Left ventricle myocardium inferior (tissue), 1 donor: ENCODE data around the gene TMEM238L. TPM values are rescaled to one million over a fixed set of nuclear protein-coding genes. Genes with fewer than 3 reads are reported as not detected.
A peak's percentile ranks its signal among the peaks of the same experiment; 100 is the strongest.
"Not testable (repeated sequence)": the region's sequence is repeated elsewhere in the genome, so short reads cannot be mapped to it uniquely, and the experiment has no call there.

ENCODE experiments used
- DNase-seq: peaks from one replicate; pipeline ENCODE4 v3.0.0-alpha.2; 2020
- H3K27ac ChIP-seq: fragments of 200-600 bp; replicated peaks from 2 replicates; pipeline ENCODE4 v1.8.0; 2021
- H3K27me3 ChIP-seq: fragments of 200-600 bp; 2 replicates; pipeline ENCODE4 v1.8.0; 2021; ENCODE audit warnings: low read depth
- H3K36me3 ChIP-seq: fragments of 200-600 bp; 2 replicates; pipeline ENCODE4 v1.8.0; 2021
- H3K4me1 ChIP-seq: fragments of 200-600 bp; 2 replicates; pipeline ENCODE4 v1.8.0; 2021
- H3K4me3 ChIP-seq: fragments of 200-600 bp; 2 replicates; pipeline ENCODE4 v1.8.0; 2021; ENCODE audit warnings: mild to moderate bottlenecking, moderate library complexity
- H3K9me3 ChIP-seq: fragments of 200-600 bp; replicated peaks from 2 replicates; pipeline ENCODE4 v1.8.0; 2021
- intact Hi-C: fragments of 100-400 bp; cut with micrococcal nuclease; formaldehyde crosslinking; loops from one replicate; pipeline ENCODE4 v1.11.0; 2022
- long read RNA-seq: library from polyadenylated mRNA; unstranded; transcript quantifications from one replicate; pipeline ENCODE4 v2.0.0, GENCODE V29; 2021
- total RNA-seq: library from RNA; stranded (reverse); fragmentation: NEBNext Ultra II Directional; extraction: Animal tissue kit (Norgen Biotek cat#: 25700); gene quantifications from one replicate; pipeline ENCODE4 v1.2.1, GENCODE V29; 2021
- TF ChIP-seq, protein P1 (sequence below): fragments of 200-600 bp; IDR thresholded peaks from 2 replicates; pipeline ENCODE4 v1.8.0; 2021; ENCODE audit warnings: antibody characterized with exemption, mild to moderate bottlenecking, borderline replicate concordance
- donor health status: DM: no; HTN: yes; CAD: no; lungs with severe emphysema.

TMEM238L gene, protein sequence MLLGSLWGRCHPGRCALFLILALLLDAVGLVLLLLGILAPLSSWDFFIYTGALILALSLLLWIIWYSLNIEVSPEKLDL
- not detected for total RNA-seq
- long read RNA-seq: 0 reads

DNA sequence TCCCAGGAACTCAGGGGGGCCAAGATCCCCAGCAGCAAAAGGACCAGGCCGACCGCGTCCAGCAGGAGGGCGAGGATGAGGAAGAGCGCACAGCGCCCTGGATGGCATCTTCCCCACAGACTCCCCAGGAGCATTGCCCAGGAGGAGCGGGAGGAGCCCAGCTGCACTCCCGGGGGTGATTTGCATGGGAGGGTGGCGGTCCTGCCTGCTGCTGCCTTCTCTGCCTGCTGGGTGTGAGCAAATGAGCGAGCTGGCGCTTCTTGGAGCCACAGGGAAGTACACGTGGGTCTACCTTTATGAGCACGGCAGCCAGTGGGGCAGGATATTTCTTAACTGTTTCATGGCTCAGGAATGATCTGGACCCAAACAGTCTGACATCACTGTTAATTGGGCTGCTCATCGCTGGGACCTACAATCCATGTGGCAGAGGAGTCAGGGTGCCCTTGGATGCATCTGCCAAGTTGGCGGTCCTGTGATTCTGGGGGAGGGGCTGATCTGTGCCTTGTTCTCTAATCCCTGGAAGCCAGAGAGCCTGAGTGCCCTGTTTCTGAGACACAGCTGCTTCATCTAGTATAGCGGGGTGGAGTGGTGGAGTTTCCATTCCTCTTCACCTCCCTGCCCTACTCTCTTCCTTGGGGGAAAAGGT, at the start of gene TMEM238L:
Gene TMEM238L (minus strand): TSS at position 270 of the 646 bp plus-strand sequence. CDS start 136 bp downstream, at position 134.
- DNase-seq: peak; percentile 22
- H3K36me3 ChIP-seq: no peaks in the 10 kb centered on the region
- intact Hi-C loops: no loop called here
- TF ChIP-seq, protein P1, sequence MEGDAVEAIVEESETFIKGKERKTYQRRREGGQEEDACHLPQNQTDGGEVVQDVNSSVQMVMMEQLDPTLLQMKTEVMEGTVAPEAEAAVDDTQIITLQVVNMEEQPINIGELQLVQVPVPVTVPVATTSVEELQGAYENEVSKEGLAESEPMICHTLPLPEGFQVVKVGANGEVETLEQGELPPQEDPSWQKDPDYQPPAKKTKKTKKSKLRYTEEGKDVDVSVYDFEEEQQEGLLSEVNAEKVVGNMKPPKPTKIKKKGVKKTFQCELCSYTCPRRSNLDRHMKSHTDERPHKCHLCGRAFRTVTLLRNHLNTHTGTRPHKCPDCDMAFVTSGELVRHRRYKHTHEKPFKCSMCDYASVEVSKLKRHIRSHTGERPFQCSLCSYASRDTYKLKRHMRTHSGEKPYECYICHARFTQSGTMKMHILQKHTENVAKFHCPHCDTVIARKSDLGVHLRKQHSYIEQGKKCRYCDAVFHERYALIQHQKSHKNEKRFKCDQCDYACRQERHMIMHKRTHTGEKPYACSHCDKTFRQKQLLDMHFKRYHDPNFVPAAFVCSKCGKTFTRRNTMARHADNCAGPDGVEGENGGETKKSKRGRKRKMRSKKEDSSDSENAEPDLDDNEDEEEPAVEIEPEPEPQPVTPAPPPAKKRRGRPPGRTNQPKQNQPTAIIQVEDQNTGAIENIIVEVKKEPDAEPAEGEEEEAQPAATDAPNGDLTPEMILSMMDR: no peak
- no peak within 1 kb of the TSS for H3K27ac ChIP-seq
- no peak within 1 kb of the TSS for H3K4me3 ChIP-seq
- H3K9me3 ChIP-seq: no peaks in the 10 kb centered on the region
- H3K4me1 ChIP-seq: no peaks in the 10 kb centered on the region
- H3K27me3 ChIP-seq: no peaks in the 10 kb centered on the region

DNA sequence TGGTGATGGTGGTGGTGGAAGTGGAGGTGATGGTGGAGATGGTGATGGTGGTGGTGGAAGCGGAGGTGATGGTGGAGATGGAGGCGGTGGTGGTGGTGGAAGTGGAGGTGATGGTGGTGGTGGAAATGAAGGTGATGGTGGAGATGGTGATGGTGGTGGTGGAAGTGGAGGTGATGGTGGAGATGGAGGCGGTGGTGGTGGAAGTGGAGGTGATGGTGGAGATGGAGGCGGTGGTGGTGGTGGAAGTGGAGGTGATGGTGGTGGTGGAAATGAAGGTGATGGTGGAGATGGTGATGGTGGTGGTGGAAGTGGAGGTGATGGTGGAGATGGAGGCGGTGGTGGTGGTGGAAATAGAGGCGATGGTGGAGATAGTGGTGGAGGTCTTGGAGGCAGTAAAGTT, 42.7 kb upstream of the TMEM238L start:
- DNase-seq, H3K4me3 ChIP-seq, H3K9me3 ChIP-seq, intact Hi-C loops, H3K27ac ChIP-seq, H3K4me1 ChIP-seq, H3K36me3 ChIP-seq: not testable (repeated sequence)
- peaks cover 31% of the 10 kb centered on the region for H3K27me3 ChIP-seq

DNA sequence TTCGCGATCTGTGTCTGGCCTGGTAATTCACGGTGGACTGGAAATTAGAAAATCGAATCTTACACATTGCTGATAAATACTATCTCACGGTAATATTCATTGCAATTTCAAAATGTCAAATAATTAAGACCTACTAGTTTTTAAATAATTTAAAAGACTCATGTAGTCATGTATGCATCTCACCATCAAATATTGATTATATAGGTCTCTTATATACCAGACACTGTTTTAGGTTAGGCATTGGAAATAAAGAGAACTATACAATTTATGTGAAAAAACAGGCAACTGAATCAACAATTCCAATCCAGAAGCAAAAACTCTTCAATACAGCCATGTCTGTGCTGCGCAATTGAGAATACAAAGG, 41.5 kb upstream of the TMEM238L start:
- intact Hi-C loops: loop anchor here (2.0 kb wide), 1 partner anchor 109 kb away; no protein-coding TSS in a partner anchor
- Histone ChIP-seq H3K27ac (no peak overlapping the region), H3K27me3 (peaks cover 23% of the 10 kb centered on the region), H3K9me3 (peaks cover 8% of the 10 kb centered on the region), H3K4me3 (peak overlapping the region; percentile 62), H3K4me1 (peaks cover 6% of the 10 kb centered on the region), H3K36me3 (no peaks in the 10 kb centered on the region)
- DNase-seq: no peak
- TF ChIP-seq, protein P1: no peak

DNA sequence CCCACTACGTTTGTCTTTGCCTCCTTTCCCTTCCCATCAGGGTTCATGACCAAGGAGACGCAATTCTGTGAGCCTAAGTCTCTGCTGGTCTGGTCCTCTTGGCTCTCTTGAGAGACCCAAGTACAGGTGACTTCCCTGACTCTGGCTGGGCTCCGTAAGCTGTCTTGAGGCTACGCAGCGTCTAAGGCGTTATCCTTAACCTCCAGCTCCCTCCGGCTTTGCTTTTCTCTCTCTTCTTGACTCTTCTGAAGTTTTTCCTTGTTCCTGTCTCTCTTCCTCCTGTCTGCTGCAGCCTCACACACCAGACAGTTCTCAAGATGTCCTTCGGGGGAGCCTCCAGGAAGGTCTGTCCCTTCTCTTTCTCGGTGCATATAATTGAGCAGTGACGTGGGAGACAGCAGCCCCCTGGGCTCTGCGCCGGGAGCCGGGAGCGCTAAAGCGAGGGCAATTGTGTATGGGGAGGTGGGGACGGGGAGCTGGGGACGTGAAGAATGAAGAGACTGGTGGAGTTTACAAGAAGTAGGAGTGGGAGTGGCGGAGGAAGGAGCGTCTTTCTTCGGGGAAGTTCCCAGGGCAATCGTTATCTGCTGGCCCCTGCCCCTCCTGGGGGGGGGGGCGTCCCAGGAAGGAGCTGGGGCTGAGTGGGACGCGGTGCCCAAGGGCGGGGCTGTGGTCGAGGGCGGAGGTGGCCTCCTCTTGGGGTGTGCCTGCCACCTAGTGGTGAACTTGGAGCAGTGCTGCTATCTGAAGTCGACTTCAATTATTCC, 40.9 kb upstream of the TMEM238L start:
- Histone ChIP-seq H3K27ac (no peak overlapping the region), H3K9me3 (peaks cover 8% of the 10 kb centered on the region), H3K4me3 (peak overlapping the region; percentile 62), H3K27me3 (peaks cover 22% of the 10 kb centered on the region), H3K4me1 (peaks cover 6% of the 10 kb centered on the region), H3K36me3 (no peaks in the 10 kb centered on the region)
- peak; percentile 74 for DNase-seq
- intact Hi-C loops: loop anchor here (2.0 kb wide), 1 partner anchor 108 kb away; no protein-coding TSS in a partner anchor
- TF ChIP-seq, protein P1: peak; percentile 95

DNA sequence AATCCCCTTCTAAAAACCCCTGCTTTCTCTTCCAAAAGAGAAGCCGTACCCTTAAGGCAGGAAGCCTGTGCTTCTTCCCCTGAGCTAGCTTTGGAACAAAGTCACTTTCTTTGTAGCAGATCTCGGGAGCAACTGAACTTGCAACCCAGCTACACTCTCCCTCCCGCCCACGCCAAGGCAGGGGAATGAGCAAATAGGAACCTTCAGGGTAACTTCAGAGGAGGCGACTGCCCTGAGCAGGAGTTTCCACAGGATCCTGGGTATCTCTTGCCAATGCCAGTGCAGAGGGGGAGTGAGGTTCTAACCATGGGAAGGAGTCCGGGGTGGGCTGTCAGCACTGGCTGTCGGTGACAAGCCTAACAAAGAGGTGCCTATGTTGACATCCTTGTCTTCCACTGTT, 39.9 kb upstream of the TMEM238L start:
- no peak overlapping the region for H3K4me3 ChIP-seq
- H3K4me1 ChIP-seq: peaks cover 6% of the 10 kb centered on the region
- H3K36me3 ChIP-seq: no peaks in the 10 kb centered on the region
- intact Hi-C loops: loop anchor here (2.0 kb wide), 1 partner anchor 107 kb away; no protein-coding TSS in a partner anchor
- no peak for DNase-seq
- TF ChIP-seq, protein P1: no peak
- peaks cover 8% of the 10 kb centered on the region for H3K9me3 ChIP-seq
- no peak overlapping the region for H3K27ac ChIP-seq
- peaks cover 27% of the 10 kb centered on the region for H3K27me3 ChIP-seq
